Left ventricle myocardium superior (tissue), 1 donor: Measurements from ENCODE around the gene SERTM2. TPM values are rescaled to one million over a fixed set of nuclear protein-coding genes. Genes with fewer than 3 reads are reported as not detected.

ENCODE experiments used
- ATAC-seq: fragments of 200-7000 bp; cut with Tn5 transposase; one replicate; pipeline ENCODE4 v1.9.1; 2020; ENCODE audit warnings: mild to moderate bottlenecking, moderate library complexity
- DNase-seq: peaks from one replicate; pipeline ENCODE4 v3.0.0-alpha.2; 2020
- intact Hi-C: fragments of 100-400 bp; cut with micrococcal nuclease; formaldehyde crosslinking; loops from one replicate; pipeline ENCODE4 v1.11.0; 2022
- long read RNA-seq: library from polyadenylated mRNA; unstranded; transcript quantifications from one replicate; pipeline ENCODE4 v2.0.0, GENCODE V29; 2021
- total RNA-seq: library from RNA; stranded (reverse); fragmentation: NEBNext Ultra II Directional; extraction: Animal tissue kit (Norgen Biotek cat#: 25700); gene quantifications from one replicate; pipeline ENCODE4 v1.2.1, GENCODE V29; 2021
- donor health status: DM: no; HTN: yes; CAD: no; lungs with severe emphysema.

SERTM2 gene
- not detected for total RNA-seq
- long read RNA-seq, result 0 reads

GRCh38 chrX:111511477-111511876 lies at the start of gene SERTM2:
Gene SERTM2 (plus strand): TSS chrX:111511645. CDS start chrX:111518858, 7,213 bp downstream.
- DNase-seq (no peak), ATAC-seq (no peak)
- intact Hi-C loops, result no loop called here

DNA sequence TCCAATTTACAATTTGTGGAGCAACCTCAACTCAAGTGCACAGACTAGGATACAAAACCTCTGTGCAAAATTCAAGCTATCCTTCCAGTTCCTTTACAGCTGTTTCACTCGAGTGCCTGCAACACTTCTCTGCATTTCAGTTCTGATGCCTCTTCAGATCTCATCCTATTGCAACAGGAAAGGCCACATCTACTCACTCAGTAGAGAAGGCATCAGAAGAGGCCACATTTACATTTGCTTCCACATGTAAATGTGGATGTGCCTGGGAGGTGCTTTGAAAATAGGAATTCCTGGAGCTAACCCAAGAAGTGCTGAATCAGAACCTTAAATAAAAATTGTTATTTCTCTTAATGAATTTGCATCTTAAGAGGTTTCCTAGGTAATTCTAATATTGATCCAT lies 45.8 kb upstream of the SERTM2 start:
- intact Hi-C loops, result no loop called here
- ATAC-seq (no peak), DNase-seq (no peak)

DNA sequence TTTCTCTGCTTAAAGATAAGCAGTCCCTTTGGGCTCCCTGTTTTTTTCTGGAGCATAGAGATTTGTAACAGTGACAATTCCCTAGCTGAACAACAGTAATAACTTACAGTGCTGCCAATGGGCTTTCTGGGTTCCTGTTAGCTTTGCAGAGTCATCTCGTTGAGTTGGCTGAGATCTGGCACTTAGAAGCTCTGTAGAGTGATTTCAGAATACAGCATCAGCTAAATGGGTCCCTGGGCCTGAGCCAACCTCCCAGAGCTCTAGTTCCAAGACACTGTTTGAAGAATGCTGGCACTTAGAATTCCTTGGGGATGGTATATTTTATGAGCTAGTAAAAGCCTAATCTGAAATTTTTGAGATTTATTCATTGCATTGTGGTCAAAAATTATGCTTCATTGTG lies 43.5 kb upstream of the SERTM2 start:
- DNase-seq (peak; percentile 52), ATAC-seq (peak; percentile 48)
- intact Hi-C loops, result no loop called here

GRCh38 chrX:111470681-111471403 lies 40.6 kb upstream of the SERTM2 start:
- intact Hi-C loops, result no loop called here
- no peak for DNase-seq
- no peak for ATAC-seq

- intact Hi-C loops, result no loop called here
- ATAC-seq (no peak), DNase-seq (no peak)
Observed at GRCh38 chrX:111481896-111482295, 29.5 kb upstream of the SERTM2 start.

GRCh38 chrX:111483135-111483534 lies 28.3 kb upstream of the SERTM2 start:
- intact Hi-C loops, result no loop called here
- DNase-seq (no peak), ATAC-seq (no peak)

DNA sequence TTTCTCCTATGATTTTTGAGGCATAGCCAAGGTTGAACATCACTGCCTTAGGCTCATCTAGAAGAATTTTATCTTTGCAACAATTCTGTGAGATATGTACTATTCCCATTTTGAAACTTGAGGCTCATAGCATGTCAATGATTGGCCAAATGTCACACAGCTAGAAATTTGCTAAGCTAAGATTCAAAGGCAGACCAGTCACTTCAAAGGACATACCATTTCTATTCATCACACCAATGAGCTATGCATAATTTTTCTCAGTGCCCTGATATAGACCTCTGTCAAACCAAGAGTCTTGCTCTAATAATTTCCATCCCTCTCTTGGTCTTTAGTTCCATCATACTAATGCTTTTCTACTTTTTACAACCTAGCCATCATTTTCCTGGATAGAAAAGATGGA lies 27.6 kb upstream of the SERTM2 start:
- intact Hi-C loops, result no loop called here
- no peak for ATAC-seq

DNA sequence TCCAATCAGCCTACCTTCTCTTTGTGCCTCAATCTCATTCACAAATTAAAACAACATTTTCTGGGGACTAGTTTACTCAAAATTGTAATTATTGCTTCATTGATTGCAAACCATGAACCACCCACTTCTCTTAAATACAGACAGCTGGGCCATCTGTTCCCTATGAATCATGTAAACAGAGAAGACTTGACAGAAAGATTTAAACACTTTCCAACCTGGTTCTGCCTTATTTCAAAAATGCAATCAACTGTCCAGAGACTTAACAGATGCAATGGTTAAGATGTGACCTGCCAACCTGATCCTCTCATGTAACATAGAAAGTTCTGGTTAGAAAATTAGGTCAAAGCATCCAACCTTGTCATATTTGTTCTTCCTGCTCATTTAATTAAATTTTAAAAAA lies 20.8 kb upstream of the SERTM2 start:
- DNase-seq (no peak), ATAC-seq (no peak)
- intact Hi-C loops, result no loop called here

More for the DNA sequence above, 27.6 kb upstream of the SERTM2 start:
- no peak for DNase-seq

DNA sequence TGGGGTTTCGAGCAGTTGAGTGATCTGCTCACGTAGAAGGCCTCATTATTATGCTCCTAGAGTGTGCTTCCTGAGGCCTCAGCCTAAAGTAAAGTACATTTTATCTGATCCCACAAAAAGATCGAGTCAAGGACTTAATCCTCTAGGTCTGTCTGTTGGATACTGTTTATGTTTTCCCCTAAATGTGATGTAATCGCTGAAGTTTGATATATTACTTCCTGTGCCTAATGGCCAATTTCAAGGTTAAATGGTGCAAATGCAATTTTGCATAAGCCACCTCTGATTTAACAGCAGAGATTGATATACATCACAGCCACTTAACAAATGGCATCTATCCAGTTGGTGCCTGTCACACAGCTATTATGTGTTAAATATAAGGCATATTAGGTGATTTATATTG lies 19.4 kb upstream of the SERTM2 start:
- intact Hi-C loops, result no loop called here
- DNase-seq (no peak), ATAC-seq (no peak)

DNA sequence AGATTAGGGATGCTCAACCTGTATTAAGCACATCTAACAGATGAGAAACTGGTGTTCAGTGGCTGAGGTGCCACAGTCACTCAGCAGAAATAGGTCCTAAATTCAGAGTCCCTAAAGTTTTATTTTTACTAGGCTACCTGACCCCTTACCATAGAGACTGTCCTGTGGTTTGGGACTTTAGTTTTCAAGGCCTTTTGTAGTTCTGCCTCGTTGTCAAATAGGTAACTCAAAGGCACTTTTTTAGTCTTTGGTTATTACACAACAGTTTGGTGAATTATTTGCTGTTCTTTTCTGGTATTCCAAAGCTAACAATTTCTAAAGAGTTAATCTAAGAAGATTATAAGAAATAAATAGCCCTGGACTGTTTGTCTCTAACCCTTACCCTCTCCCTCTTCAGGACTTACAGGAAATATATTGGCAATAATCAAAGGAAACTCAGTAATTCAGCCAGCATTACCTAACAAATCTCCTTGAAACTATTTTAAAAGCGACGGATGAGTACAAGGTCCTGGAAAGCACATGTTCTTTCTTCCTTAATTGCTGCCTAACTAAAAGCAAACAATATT lies 12.8 kb upstream of the SERTM2 start:
- ATAC-seq (no peak), DNase-seq (no peak)
- intact Hi-C loops, result no loop called here

GRCh38 chrX:111503485-111503993 lies 7.9 kb upstream of the SERTM2 start:
- DNase-seq, result no peak

GRCh38 chrX:111504941-111505340 lies 6.5 kb upstream of the SERTM2 start:
- intact Hi-C loops, result no loop called here
- ATAC-seq (no peak), DNase-seq (no peak)

More at GRCh38 chrX:111503485-111503993, 7.9 kb upstream of the SERTM2 start:
- ATAC-seq, result no peak
- intact Hi-C loops, result no loop called here

DNA sequence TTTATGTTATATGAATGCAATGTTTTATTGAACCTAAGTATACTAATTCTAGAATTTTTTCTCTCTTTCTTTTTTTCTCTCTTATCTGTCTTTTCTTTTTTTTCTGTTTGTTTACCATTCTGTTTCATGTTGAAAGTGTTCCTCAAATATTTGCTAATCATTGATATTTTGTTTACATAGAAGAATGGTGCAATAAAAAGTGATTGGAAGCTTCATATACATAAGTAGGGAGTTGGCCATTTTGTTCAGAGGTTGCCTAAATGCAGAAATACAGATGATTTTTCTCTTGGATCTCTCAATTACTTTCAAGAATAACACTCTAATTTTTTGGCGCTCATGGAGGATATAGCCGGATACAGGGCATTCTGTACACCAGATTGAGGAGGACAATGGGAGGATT lies 5.7 kb upstream of the SERTM2 start:
- ATAC-seq (no peak), DNase-seq (no peak)
- intact Hi-C loops, result no loop called here

- intact Hi-C loops, result no loop called here
- ATAC-seq, result no peak
- DNase-seq, result no peak
Observed at GRCh38 chrX:111506826-111507225, 4.6 kb upstream of the SERTM2 start.

GRCh38 chrX:111507933-111508332 lies 3.5 kb upstream of the SERTM2 start:
- ATAC-seq (no peak), DNase-seq (no peak)
- intact Hi-C loops, result no loop called here

DNA sequence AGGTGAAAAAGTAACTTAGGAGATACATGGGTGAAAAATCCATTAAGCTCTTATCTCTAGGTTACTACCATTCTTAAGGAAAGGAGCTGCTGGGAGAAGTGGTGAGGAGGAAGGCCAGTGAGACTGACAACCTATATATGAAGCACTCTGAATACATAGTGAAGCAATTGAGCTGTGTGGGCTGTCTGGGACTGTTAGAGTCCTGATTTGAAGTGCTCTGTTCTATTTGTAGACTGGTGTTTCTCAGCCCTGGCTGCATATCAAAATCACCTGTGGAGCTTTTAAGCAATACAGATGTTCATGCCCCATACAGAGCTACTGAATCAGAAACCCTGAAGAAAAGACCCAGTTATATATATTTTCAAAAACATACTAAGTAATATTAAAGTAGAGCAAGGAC lies 3.9 kb downstream of the SERTM2 start:
- no peak for ATAC-seq
- no peak for DNase-seq
- intact Hi-C loops, result no loop called here

DNA sequence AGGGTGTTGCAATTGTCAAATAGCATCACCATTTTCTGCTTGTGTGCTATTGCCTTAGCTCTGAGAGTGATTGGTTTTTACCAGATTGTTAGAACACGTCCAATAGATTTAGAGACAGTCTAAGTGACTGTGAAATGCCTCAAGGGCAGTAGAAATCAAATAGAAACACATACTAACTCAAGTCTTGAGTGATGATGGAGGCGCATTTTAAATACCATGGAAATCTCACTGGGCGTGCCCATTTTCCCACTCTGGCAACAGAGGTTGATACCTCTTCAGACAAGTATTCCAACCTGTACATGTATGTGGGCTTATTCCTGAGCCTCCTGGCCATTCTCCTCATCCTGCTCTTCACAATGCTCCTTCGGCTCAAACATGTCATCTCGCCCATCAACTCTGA lies 7.2 kb downstream of the SERTM2 start:
- no peak for ATAC-seq
- no peak for DNase-seq
- intact Hi-C loops, result no loop called here

GRCh38 chrX:111519215-111519614 lies 7.8 kb downstream of the SERTM2 start:
- intact Hi-C loops, result no loop called here
- DNase-seq (no peak), ATAC-seq (no peak)

- DNase-seq, result no peak
- no peak for ATAC-seq
- intact Hi-C loops, result no loop called here
Observed at GRCh38 chrX:111520506-111520905, 9.1 kb downstream of the SERTM2 start.

GRCh38 chrX:111521169-111521568 lies 9.7 kb downstream of the SERTM2 start:
- DNase-seq (no peak), ATAC-seq (no peak)
- intact Hi-C loops, result no loop called here

DNA sequence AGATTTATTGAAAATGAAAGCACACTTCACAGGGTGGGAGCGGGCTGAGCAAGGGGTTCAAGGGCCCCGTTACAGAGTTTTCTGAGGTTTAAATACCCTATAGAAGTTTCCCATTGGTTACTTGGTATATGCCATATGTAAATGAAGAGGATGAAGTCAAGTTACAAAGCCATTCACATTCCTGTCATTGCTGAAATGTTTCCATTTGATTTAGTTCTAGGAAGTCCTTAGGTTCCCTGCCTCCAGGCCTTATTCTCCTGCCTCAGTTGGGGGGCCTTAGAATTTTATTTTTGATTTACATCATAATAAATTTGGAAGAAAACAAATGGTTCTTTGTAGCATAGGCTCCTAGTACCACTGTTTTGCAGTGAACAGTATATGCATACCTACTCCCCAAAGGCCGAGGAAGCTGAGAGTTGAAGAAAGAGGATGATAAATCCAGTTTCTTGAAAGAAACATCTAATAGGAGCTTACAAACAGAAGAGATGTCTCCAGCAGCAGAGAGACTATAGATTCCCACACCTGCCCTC lies 31.8 kb downstream of the SERTM2 start:
- intact Hi-C loops, result no loop called here
- ATAC-seq, result no peak
- no peak for DNase-seq
